Choroid plexus epithelial cell (primary cell): ENCODE data around the gene ADA.

Experiments
- DNase-seq: peaks from one replicate; pipeline ENCODE4 v3.0.0-alpha.2; 2010; ENCODE audit warnings: low read depth
- H3K4me3 ChIP-seq: 2 replicates; pipeline ENCODE4 v1.5.1; 2011; ENCODE audit warnings: low read depth, mild to moderate bottlenecking, control low read depth, low read length, moderate library complexity
- TF ChIP-seq, protein P1 (sequence below): conservative IDR thresholded peaks from 2 replicates; pipeline ENCODE4 v1.5.1; 2011; ENCODE audit warnings: low read depth, mild to moderate bottlenecking, control low read depth, inconsistent platforms, low read length, moderate library complexity

ADA gene

GRCh38 chr20:44688053-44688625 lies 36.6 kb upstream of the ADA start:
- H3K4me3 ChIP-seq: no peak overlapping the region
- TF ChIP-seq, protein P1, sequence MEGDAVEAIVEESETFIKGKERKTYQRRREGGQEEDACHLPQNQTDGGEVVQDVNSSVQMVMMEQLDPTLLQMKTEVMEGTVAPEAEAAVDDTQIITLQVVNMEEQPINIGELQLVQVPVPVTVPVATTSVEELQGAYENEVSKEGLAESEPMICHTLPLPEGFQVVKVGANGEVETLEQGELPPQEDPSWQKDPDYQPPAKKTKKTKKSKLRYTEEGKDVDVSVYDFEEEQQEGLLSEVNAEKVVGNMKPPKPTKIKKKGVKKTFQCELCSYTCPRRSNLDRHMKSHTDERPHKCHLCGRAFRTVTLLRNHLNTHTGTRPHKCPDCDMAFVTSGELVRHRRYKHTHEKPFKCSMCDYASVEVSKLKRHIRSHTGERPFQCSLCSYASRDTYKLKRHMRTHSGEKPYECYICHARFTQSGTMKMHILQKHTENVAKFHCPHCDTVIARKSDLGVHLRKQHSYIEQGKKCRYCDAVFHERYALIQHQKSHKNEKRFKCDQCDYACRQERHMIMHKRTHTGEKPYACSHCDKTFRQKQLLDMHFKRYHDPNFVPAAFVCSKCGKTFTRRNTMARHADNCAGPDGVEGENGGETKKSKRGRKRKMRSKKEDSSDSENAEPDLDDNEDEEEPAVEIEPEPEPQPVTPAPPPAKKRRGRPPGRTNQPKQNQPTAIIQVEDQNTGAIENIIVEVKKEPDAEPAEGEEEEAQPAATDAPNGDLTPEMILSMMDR: no peak
- DNase-seq: no peak

- TF ChIP-seq, protein P1: no peak
- no peak for DNase-seq
- H3K4me3 ChIP-seq: no peak overlapping the region
Measured at GRCh38 chr20:44686934-44687333, 35.4 kb upstream of the ADA start.

DNA sequence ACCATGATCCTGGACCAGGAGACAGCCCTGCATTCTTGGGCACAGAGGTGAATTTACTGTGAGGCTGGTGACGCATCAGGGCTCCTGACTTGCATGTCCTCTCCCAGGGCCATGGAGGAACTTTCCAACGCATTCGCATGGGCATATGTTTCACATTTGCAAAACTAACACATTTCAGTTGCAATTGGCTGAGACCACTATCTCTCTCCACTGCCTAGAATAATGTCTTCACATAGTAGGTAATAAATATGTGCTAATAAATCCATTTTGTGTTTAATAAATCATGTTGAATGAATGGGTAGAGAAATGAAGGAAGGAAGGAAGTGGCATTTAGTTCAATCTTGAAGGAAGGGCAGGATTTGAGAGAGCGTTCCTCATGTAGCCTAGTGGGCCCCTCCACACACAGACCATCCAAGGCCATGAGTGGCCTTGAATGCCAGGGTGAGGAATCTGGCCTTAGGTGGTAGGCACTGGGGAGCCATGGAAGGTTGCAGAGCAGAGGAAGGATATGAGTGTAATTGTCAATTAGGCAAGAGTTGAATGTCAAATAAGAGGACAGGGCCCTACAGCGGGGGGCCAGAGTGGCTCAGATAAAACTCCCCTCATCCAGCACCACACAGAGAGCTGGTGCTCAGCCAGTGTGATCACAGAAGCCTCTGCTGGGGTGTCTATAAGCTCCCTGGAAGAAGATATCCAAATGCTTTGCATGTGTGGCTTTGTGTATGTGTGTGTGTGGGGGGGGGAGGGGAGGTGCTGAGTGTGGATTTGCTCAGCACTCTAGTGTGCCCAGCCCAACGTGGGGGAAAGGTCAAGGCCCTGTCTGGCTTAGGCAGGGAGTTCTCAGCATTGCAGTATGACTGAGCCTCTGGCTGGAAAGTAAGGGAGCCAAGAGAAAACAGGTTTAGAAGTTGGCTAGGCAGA lies 32.8 kb upstream of the ADA start:
- no peak for DNase-seq
- TF ChIP-seq, protein P1: no peak
- no peak overlapping the region for H3K4me3 ChIP-seq

- peak; percentile 74 for DNase-seq
- TF ChIP-seq, protein P1: peak; percentile 87
- no peak overlapping the region for H3K4me3 ChIP-seq
Measured at GRCh38 chr20:44683263-44684046, 32.0 kb upstream of the ADA start.

DNA sequence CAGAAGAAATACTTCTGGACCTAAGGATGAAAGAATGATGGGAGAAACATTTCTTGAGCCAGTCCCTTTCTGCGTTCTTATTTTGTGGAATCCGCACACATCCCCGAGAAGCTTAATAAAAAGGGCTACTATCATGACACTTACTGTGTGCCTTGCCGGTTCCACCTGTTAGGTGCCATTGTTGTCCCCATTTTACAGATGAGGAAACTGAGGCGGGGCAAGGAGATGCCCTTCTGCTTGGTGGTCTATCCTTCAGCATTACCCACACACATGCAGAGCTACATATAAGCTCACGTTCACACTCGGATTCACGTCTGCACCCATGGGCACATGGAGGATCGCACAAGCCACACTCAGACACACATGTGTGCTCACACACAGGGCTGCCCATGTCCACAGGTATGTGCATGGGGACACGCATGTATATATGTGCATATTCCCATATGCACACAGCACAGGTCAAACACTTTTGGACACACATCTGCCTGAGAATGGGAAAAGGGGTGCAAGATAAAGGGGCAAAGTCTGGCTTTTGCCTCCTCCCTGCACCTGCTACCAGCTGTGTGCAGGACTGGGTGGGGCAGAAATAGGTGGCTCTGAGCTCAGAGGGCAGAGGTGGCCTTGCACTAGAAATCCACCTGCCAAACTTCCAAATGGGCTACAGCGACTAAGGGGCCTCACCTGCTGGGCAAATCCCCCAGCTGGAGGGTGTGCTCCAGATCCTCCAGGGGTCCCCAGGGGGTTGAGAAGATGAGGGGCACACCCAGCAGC lies 30.5 kb upstream of the ADA start:
- DNase-seq: no peak
- TF ChIP-seq, protein P1: no peak
- H3K4me3 ChIP-seq: no peak overlapping the region

DNA sequence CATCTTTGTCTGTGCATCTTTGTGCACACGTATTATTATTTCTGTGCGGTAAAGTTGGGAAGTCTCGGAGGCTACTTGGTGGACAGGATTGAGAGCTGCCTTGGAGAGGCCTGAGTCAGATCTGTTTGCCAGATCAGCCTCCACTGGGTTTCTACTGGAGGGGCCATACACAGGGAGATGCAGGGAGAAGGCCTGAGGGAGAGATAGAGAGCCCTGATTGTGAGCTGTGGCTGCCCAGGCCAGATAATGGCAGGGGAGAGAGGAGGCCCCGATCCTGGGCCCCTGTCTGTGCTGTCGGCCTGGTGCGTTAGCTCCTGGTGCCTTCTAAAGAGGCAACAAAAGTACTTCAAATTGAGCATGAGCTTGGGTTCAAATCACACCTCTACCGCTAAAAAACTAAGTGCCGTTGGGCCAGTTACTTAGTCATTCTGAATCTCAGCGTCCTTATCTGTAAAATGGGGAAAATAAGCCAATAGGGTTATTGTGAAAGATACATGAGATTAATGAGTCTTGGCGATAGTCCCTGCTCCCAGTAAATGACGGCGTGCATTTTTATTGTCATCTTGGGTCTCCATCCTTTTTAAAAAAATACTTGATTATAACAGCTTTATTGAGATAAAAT lies 27.6 kb upstream of the ADA start:
- DNase-seq: no peak
- H3K4me3 ChIP-seq: no peak overlapping the region
- TF ChIP-seq, protein P1: no peak
